HG02852 (cell line): Measurements from ENCODE around the gene CD276.
A peak's percentile ranks its signal among the peaks of the same experiment; 100 is the strongest.
"Not testable (repeated sequence)": the region's sequence is repeated elsewhere in the genome, so short reads cannot be mapped to it uniquely, and the experiment has no call there.

ENCODE experiments used
- ATAC-seq: cut with Tn5 transposase; IDR thresholded peaks from one replicate; pipeline ENCODE4 v1.9.1; 2021; ENCODE audit warnings: mild to moderate bottlenecking, moderate library complexity; ENCODE audit not compliant: unreplicated experiment

Gene CD276

DNA sequence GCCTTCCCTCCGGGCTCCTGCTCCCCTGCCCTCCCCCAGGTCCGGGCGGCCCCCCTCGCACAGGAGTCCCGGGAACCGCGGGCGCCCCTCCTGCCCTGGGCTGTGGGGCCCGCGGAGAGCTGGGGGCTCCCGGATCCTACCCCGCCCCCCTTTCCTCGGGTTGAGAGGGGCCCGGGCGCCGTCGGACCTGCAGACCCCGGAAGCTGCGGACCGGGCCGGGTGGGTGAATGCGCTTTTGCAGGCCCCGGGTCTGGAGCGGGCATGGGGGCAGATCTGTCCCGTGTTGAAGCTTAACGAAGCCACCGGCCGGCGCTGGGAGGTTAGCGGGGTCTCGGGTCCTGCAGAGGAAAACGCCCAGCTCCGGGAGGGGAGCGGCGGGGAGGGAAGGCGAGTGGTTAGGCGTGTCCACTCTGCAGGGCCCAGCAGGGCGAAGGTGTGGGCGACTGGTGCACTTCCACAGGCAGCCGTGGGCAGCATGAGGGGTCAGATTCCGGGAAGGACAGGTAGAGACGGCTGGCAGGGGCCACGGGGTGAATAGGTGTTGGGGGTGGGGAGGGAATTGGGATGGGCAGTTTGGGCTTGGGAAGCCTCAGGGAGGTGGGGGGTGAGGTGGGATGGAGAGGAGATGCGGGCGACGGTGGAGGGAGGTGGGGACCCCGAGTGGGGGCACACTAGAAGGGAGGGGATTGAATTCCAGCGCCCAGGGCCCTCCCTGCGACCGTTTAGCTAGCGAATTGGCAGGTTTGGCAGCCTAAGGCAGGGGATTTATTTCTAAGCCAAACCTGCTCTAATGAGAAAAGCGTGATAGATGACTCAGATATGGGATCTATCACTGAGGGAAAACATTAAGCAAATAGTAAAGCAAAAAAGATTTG is 635 bp downstream of the CD276 start:
- ATAC-seq = no peak

DNA sequence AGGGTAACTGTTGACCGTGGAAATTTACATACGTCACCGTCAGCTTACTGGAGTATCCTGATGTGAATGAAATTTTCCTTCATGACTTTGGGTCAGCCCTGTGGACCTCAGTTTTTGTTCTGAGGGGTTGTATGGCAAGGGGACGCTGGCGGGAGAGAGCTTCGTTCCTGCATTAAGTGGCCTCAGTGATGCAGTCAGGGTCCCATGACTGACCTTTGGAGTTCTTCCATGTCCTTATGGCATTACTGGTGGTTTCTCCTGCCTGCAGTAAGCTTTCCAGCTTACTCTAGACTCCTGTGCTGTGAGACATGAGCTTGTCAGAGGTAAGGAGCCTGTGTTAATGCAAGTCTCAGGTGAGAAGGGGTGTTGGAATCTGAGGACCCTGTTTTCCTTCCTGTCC is 1.8 kb downstream of the CD276 start:
- ATAC-seq = no peak

DNA sequence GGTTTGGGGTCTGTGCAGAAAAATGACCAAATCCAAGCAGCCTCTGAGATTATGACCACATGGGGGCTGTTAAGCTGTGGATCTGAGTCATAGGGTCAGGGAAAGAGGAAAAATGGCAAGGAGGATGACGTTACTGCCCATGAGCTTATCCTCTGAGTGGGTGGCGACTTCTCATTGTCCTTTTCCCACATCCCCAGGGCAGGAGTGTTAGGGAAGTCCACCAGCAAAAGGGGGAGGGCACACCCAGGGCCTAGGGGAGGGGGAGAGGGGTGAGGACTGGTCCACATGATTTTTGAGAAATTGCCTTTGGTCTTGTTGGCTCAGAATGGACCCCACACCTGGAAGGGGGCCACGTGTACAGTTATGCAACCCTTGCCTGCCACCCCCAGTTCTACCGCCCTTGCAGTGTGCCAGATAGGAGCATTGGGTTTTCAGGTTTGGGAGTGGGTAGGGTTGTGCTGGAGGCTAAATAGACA is 2.6 kb downstream of the CD276 start:
- ATAC-seq = no peak

DNA sequence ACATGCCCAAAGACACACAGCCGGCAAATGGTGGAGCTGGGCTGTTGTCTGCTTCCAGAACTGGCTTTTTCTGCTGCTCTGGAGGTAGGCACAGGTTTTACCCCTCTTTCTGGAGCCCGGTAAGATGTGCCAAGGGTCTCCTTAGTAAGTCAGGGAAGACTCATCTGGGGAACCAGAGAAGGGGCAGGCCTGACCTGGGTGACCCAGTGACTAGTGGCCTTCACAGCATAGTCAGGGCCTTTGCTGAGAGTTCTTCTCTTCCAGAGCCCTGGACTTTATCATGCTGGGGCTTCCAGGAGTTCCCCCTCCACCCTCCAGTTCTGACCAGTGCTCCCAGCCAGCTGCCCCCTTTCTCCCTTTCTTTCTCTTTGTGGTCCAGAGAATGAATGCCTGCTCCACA is 3.2 kb downstream of the CD276 start:
- no peak for ATAC-seq

DNA sequence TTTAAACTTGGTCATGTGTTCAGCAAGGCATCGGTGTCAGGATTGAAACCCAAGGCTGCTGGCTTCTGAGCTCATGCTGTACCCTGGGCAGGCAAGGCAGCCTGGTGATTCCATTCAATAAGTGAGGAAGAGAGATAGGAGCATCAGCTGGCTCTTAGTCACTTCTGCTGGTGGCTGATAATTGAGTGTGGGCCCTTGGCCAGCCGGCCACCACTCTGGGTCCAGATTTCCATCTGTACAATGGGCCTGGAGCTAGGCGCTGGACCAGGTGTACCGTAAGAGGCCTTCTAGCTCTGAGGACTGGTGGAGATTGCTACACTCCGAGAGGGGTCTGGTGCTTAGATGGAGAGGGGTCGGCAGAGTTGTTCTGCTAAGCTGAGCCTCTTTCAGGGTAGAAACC is 4.3 kb downstream of the CD276 start:
- no peak for ATAC-seq

DNA sequence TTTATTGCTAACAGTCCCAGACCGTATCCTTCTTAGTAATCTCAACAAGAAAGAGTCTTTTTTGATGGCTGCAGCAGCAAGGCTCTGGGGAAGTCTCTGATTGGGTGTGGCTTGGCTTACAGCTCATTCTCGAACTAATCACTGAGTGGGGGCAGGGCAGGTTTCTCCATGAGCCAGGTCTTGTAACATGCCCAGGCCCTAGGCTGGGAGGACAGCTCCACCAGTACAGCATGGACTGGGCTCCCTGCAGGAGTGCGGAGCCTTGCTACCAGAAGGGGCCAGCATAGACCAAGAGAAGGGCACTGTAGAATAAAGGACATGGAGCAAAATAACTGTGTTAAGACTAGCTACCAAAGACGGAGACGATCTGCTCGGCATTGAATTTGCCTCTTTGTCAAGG is 7.2 kb downstream of the CD276 start:
- ATAC-seq = no peak

DNA sequence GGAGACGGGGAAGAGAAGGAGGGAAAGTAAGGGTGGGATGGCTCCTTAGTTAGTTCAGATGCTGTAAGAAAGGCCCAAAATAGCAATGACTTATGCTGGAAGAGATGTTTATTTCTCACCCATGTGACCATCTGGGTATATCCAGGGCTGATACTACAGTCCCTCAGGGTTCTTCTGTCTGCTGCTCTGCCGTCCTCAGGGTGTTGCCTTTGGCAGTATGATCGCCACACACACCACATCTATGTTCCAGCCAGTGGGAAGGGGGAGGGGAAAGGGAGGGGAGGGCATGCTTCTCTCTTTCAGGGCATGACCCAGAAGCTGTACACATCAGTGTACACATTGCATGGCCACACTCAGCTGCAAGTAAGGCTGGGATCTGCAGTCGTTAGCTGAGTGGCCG is 10.2 kb downstream of the CD276 start:
- no peak for ATAC-seq

DNA sequence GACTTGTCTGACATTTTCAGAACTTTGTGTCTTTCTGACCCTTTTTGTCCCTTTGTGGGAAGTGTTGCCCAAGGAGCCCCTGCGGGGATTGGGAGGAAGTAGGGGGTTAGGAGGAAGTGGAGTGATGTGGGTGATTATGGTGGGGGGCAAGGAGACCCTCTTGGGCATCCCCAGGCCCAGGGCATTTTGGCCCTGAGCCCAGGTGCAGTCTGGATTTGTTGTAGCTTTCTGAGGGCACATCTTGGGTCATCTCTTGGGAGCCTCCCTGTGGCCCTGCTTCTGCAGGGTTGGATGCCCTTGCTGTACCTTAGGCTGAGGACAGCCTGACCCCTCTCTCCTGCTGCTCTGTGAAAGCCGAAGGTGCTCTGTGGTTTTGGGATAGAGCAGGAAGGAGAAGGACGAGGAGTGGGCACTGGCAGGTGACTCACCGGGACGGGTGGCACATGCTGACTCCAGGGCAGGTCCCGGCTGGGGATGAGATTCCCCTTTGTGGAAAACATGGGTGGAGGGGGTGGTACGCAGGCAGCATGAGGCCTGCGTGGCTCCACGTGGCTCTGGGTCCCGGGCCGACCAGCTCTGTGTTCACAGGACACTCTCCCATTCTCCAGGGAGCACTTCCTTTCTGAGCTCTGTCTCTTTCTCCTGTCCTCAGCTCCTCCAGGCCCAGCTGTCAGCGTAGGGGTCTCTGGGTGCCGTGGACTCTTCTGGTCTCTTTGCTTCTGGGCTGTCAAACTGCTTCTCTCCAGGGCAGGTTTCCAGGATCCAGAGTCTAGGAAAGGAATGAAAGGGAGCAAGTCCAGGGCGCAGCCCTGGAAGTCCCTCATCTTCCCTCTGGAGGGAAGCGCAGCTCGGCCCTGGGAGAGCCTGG is 11.8 kb downstream of the CD276 start:
- no peak for ATAC-seq

DNA sequence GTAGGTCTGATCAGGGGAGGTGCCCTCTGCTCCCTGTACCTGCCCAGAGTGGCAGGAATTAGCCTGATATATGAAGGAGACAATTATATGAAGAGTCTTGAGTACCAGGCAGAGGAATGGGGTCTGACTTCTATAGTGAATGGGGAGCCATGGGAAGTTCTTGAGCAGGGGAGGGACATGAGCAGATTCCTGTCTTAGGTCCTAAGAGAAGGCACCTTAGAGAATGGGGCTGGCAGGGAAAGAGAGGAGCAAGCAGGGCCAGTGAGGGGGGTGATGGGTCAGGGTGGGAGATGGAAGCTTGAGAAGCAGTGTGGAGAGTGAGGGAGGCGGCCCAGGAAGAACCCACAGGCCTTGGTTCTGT is 12.4 kb downstream of the CD276 start:
- ATAC-seq = no peak

DNA sequence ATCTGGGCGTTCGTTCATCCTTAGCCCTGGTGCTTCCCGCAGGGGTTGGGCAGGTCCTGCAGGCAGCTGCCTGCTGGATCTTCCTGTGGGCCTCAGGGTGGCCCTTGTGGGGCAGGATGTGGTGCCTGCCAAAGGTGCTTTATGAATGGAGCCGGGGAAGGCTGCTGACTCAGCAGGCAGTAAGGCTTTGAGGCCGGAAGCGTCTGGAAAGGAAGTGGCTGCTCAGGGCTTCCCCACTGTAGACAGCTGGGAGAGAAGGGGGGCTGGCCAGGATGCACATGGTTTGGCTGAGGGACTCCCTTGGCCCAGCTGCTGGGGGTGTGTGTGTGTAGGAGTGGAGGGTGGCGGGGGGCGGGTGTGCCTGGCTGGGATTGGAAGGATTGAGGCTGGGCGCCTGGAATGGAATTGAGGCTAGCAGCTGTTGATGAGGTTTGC is 12.9 kb downstream of the CD276 start:
- ATAC-seq = peak; percentile 84

DNA sequence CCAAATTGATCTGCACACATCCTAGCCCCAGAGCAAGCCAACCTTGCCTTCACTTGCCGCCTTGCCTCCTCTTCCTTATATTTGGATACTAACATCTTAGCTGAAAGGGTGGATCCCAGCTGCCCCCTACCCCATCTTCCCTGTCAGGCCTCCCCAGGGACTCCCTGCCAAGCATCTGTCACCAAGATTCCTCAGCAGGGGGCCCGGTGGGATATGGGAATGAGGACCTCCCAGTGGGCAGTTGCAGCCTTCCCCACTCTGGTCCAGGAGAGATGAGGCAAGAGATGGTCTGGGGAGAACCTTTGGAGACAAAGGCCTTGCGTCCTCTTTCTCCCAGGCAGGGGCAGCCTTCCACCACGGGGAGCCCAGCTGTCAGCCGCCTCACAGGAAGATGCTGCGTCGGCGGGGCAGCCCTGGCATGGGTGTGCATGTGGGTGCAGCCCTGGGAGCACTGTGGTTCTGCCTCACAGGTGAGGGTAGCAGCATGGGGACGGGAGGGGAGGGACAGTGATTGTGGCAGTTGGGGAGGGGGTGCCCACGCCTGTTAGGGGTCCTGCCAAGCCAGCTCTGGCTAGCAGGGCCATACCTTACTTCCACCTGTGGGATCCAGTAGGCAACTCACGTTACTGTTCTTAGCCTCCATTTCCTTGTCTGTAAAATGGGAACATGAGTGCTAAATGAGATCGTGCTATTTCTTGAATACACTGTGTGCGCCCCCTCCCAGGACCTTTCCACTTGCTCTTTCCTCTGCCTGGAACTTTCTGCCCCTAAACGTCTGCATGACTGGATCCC is 15.3 kb downstream of the CD276 start:
- no peak for ATAC-seq

DNA sequence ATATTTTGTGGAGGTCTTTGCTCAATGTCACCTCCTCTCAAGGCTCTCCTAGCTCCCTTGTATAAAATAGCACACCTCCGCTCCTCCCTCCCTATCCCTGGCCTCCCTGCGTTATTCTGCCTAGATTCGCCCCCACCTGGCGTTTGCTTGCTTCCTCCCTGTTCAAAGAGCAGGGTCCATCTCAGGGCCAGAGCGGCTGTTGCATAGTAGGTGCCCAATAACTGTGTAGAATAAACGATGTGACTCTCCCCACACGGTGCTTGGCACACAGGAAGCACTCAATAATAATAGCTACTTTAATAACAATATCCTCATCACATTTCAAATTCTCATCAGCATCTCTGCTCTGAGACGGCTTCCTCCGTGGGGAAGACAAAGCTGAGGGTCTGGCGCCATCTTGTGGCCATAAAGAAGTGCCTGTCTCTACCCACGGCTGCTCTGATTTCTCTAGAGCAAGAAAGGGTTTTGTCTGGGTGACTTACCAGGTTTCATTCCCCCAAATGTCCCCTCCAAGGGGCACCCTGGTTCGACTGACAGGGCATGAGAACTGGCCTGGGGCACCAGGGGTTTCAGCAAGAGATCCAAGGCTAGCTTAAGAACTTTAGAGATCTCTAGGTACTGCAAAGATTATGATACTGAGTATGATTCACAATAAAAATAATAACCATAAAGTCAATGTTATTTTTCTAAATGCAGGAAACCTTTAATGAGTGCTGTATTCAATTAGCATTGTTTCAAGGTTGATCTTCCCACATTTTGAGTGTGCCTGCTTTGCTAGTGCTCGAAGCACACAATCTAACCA is 16.1 kb downstream of the CD276 start:
- ATAC-seq = no peak

DNA sequence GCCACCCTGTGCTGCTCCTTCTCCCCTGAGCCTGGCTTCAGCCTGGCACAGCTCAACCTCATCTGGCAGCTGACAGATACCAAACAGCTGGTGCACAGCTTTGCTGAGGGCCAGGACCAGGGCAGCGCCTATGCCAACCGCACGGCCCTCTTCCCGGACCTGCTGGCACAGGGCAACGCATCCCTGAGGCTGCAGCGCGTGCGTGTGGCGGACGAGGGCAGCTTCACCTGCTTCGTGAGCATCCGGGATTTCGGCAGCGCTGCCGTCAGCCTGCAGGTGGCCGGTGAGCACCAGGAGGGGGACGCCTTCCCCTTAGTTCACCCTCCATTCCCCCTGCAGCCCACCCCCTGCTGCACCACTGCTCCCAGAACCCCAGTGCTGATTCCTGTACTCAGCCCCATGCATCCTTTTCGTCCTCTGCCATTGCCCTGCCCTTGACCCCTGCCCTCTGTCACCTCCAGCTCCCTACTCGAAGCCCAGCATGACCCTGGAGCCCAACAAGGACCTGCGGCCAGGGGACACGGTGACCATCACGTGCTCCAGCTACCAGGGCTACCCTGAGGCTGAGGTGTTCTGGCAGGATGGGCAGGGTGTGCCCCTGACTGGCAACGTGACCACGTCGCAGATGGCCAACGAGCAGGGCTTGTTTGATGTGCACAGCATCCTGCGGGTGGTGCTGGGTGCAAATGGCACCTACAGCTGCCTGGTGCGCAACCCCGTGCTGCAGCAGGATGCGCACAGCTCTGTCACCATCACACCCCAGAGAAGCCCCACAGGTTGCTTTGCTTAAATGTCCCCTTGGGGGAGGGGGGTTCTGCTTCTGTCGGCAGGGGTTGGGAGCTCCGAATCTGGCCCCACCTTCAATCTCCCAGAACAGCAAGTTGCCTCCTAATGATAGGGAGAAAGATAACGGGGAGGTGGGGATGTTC is 18.4 kb downstream of the CD276 start:
- ATAC-seq = not testable (repeated sequence)

DNA sequence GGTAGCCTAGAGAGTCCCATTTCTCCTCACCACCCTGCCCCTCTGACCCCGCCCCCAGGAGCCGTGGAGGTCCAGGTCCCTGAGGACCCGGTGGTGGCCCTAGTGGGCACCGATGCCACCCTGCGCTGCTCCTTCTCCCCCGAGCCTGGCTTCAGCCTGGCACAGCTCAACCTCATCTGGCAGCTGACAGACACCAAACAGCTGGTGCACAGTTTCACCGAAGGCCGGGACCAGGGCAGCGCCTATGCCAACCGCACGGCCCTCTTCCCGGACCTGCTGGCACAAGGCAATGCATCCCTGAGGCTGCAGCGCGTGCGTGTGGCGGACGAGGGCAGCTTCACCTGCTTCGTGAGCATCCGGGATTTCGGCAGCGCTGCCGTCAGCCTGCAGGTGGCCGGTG is 19.4 kb downstream of the CD276 start:
- ATAC-seq = not testable (repeated sequence)

DNA sequence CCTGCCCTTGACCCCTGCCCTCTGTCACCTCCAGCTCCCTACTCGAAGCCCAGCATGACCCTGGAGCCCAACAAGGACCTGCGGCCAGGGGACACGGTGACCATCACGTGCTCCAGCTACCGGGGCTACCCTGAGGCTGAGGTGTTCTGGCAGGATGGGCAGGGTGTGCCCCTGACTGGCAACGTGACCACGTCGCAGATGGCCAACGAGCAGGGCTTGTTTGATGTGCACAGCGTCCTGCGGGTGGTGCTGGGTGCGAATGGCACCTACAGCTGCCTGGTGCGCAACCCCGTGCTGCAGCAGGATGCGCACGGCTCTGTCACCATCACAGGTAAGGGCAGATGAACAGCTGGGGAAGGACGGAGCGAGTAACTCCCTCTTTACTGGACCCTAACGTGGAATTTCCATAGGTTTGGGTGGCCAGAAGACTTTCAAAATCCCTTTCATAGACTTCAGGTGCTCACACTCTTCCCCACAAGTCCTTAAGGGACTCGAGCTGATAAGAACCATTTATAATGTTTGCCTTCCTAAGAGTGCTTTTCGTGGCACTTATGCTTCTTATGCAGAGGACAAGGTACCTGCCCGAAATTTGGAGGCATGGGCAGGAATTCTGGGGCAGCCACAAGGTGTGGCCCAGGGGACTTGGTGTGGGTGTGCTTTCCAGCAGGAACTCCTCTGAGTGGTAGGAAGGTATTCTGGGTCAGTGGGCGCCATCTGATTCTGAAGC is 20.1 kb downstream of the CD276 start:
- ATAC-seq = not testable (repeated sequence)

DNA sequence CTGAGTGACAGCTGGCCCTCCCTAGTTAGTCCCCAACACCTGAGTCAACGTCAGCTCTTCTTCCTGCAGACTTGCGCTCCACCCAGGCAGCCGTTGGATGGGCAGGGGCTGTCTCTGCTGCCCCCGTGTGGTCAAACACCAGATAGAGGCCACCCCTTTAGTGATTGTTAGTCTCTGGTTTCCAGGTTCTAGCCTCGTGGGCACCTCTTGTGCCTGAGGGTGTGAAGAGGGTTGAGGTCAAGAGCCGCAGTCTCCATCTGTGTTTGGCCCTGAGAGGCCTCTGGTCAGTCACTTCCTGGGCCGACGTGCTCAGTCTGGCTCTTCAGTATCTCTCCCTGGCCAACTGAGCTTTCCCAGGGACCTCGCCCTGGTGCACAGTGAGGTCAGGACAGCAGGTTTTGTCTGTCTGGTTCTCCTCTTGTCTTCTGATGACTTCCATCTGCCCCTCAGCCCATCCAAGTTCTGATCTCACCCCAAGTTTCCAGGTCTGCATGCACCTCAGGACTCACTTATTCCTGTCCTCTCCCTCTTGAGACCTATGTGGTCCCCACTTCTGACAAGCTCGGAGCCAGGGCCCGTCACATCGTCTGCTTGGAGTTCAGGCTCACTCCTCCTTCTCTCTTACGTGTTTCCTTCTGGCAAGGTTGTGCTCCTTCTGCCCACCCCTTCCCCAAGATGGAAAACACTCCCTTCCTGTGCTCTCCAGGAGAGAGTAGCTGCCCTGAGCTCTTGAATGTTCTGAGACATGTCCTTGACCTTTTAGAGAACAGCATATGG is 20.9 kb downstream of the CD276 start:
- no peak for ATAC-seq

DNA sequence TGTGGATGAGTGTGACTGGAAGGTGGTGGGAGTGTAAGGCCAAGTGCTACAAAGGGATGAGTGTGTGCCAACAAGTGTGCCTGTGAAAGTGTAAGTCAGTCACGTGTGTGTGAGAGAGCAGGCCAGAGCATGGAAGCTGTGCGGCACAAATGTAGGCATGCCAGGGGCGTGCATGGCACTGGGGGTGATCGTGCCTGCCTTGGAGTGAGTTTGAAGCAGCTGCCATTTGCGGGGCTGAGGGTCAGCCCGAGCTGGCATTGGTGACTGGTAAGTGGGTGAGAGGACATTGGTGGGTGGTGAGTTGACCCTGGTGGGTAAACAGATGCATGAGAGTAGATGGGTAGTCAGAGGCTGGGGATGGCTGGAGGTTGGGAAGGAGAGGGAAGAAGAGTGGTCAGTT is 24.5 kb downstream of the CD276 start:
- ATAC-seq = no peak

DNA sequence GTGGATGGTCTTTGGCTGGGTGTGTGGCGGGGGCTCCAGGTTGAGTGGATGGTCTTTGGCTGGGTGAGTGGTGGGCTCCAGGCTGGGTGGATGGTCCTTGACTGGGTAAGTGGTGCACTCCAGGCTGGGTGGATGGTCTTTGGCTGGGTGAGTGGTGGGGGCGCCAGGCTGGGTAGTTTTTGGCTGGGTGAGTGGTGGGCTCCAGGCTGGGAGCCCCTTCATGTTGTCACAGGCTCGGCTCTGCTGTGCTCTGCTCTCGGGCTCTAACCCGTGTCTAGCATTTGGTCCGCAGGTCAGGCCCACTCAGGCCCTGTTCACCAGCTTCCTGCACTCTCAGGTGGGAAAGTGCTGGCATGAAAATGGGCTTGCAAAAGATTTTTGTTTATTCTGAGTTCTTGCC is 25.1 kb downstream of the CD276 start:
- no peak for ATAC-seq
